ENCODE results near the gene TWF2. TPM values are rescaled to one million over a fixed set of nuclear protein-coding genes. Genes with fewer than 3 reads are reported as not detected.

The TWF2 gene
- total RNA-seq, 4 donors from 2014 or later: 39.3 to 60.2 (median 52.0) TPM

DNA sequence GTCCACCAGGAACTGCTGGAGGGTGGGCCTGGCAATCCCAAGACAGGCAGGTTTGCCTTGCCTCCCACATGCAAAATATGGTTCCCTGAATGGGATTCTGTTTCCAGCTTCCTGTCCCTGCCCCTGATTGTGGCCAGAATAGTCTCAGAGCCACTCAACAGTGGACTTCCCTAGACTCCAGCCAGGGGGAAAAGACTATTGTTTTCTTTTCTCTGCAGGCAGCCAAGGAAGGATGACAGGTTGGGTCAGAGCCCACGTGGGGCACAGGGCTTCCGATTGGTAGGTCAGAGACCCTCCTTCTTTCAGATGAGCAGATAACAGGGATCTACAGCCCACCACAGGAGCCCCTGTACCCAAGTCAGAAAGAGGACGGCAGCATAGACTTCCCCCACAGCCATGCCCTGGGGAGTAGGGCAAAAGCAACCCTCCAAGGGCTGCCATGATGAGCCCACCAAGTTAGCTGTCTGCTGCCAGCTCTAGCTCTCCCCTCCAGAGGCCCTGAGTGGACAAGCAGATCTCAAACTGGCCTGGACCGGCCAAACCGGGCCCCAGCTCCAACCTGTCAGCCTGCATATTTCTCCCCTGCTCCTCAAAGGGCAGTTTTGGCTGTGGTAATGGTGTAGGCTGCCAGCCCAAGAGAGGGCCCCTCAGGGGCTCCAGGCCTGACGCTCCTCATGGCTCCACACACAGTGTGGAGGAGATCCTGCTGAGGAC lies 19.9 kb downstream of the TWF2 start:
- intact Hi-C loops (cut with DNase I; ENCODE audit: low total_unique reads): no loop called here
- TF ChIP-seq POLR2A (IDR thresholded peaks at IDR 0.05): no peak
- TF ChIP-seq, protein P1, sequence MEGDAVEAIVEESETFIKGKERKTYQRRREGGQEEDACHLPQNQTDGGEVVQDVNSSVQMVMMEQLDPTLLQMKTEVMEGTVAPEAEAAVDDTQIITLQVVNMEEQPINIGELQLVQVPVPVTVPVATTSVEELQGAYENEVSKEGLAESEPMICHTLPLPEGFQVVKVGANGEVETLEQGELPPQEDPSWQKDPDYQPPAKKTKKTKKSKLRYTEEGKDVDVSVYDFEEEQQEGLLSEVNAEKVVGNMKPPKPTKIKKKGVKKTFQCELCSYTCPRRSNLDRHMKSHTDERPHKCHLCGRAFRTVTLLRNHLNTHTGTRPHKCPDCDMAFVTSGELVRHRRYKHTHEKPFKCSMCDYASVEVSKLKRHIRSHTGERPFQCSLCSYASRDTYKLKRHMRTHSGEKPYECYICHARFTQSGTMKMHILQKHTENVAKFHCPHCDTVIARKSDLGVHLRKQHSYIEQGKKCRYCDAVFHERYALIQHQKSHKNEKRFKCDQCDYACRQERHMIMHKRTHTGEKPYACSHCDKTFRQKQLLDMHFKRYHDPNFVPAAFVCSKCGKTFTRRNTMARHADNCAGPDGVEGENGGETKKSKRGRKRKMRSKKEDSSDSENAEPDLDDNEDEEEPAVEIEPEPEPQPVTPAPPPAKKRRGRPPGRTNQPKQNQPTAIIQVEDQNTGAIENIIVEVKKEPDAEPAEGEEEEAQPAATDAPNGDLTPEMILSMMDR (IDR thresholded peaks at IDR 0.05): no peak
- DNase-seq (ENCODE audit: low spot score in 2 of 2): no peak
- 69% methylated on average over 6 of the region's 6 CpGs for WGBS, 2 donors
- no peak overlapping the region for H3K4me3 ChIP-seq (ENCODE audit: low read depth, poor library complexity, severe bottlenecking)

DNA sequence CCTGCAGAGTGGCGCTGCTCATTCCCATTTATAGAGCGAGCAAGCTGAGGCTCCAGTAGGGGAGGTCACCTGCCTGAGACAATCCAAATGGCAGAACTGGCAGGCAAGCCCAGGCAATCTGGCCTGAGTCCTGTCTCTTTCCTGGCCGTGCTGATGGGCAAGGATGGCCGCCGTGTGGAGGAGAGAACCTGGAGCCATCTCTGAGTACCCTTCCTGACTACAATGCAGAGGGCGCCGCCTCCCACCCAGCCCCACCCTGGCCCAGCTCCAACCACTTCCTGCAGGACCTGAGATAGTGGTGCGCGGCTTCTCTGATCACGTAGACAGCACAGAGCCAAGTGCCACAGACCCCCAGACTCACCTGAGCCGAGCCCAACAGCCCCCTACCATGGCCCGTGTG lies 20.5 kb downstream of the TWF2 start:
- 78 to 87% methylated on average over 10 to 12 of the region's 12 CpGs for WGBS, 2 donors
- DNase-seq (ENCODE audit: low spot score in 2 of 2): no peak
- TF ChIP-seq POLR2A (IDR thresholded peaks at IDR 0.05): no peak
- TF ChIP-seq, protein P1 (IDR thresholded peaks at IDR 0.05): no peak
- no peak overlapping the region for H3K4me3 ChIP-seq (ENCODE audit: low read depth, poor library complexity, severe bottlenecking)
- intact Hi-C loops (cut with DNase I; ENCODE audit: low total_unique reads): no loop called here

DNA sequence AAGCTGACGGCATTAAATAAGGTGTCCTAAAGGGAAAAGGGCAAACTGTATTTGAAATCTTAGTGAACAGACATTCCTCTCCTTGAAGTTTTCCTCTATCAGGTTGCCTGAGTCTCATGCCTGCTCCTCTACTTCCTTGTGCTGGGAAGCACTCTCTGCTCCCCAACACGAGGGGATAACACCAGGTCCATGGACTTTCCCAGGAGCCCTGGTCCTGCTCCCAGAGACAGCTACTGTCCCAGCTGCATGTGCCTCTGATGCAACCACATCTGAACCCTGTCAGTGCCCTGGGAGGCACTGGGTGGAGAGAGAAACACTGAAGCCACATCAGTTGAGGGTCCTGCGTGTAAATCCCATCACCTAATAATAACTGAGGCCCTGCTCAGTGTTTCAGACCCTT lies 20.9 kb downstream of the TWF2 start:
- DNase-seq (ENCODE audit: low spot score in 2 of 2): no peak
- 64 to 72% methylated on average over 3 of the region's 3 CpGs for WGBS, 2 donors
- intact Hi-C loops (cut with DNase I; ENCODE audit: low total_unique reads): no loop called here
- no peak for TF ChIP-seq POLR2A (IDR thresholded peaks at IDR 0.05)
- TF ChIP-seq, protein P1 (IDR thresholded peaks at IDR 0.05): no peak
- H3K4me3 ChIP-seq (ENCODE audit: low read depth, poor library complexity, severe bottlenecking): no peak overlapping the region

DNA sequence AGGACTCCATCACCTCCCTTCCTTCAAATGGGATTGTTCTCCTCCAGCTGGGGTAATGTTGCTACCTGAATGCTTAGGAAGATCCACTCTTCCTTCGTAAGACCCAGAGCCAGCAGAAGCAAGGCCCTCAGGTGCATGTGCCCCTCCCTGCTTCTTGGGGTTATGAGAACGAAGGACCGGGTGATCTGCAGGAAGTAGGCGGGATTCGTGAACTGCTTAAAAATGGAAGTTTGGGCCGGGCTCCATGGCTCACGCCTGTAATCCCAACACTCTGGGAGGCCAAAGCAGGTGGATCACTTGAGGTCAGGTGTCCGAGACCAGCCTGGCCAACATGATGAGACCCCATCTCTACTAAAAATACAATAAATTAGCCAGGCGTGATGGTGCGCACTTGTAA lies 21.6 kb downstream of the TWF2 start:
- 50 to 57% methylated on average over 8 to 10 of the region's 10 CpGs for WGBS, 2 donors
- no peak for DNase-seq (ENCODE audit: low spot score in 2 of 2)
- no peak overlapping the region for H3K4me3 ChIP-seq (ENCODE audit: low read depth, poor library complexity, severe bottlenecking)

DNA sequence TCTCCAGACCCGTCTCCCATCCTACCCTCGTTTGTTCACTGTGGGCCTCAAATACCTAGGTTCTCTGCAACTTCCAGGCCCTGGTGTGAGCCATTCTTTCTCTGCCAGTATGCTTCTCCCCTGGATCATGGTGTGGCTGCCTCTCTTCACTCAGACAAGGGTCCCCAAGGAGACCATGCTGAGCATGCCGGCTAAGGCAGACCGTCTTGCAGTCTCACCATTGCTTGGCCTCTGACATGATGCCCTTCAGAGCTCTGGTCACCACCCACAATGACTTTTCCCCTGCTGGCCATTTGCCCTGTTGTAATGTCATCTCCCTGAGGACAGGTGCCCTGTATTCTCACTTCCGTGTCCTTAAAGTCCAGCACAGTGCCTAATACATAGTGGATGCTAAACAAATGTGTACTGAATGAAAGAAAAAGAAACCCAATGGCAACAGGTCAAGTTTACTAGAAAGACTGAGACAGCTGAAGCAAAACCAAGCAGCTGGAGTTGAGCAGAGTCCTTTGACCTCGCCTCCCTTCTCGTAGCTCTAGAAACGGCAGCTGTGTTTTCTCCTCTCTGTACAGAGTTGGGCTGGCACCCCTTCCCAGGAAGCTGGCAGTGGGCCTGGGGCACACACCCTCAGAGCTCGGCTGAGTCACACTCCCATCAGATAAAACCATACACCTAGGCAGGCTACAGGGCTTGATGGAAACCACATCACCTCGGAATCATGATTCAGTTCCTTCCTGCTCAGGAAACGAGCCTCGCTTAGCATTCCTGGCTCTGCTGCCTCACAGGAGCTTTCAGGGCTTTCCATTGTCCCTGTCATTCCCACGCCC lies 22.2 kb downstream of the TWF2 start:
- intact Hi-C loops (cut with DNase I; ENCODE audit: low total_unique reads): no loop called here
- WGBS, 2 donors: 34 to 35% methylated on average over 13 of the region's 13 CpGs
- peak; percentile 82 to 89 for DNase-seq (ENCODE audit: low spot score in 2 of 2)
- TF ChIP-seq POLR2A (IDR thresholded peaks at IDR 0.05): no peak
- TF ChIP-seq, protein P1 (IDR thresholded peaks at IDR 0.05): no peak
- H3K4me3 ChIP-seq (ENCODE audit: low read depth, poor library complexity, severe bottlenecking): no peak overlapping the region

More for the DNA sequence above, 21.6 kb downstream of the TWF2 start:
- TF ChIP-seq POLR2A (IDR thresholded peaks at IDR 0.05): no peak
- TF ChIP-seq, protein P1 (IDR thresholded peaks at IDR 0.05): no peak
- intact Hi-C loops (cut with DNase I; ENCODE audit: low total_unique reads): no loop called here

Data from lower leg skin (tissue), 4 donors.